Measurements from ENCODE around the gene TNNT3. TPM values are rescaled to one million over a fixed set of nuclear protein-coding genes. Genes with fewer than 3 reads are reported as not detected.
A peak's percentile ranks its signal among the peaks of the same experiment; 100 is the strongest.
"Not testable (repeated sequence)": the region's sequence is repeated elsewhere in the genome, so short reads cannot be mapped to it uniquely, and the experiment has no call there.

The TNNT3 gene
- total RNA-seq, 1 donor from 2014 or later = 0.40 TPM

- no peak for ATAC-seq
Observed at GRCh38 chr11:1935156-1936071, 15.9 kb downstream of the TNNT3 start.

GRCh38 chr11:1936072-1936780 lies 16.7 kb downstream of the TNNT3 start:
- no peak for ATAC-seq

GRCh38 chr11:1936781-1937615 lies 17.5 kb downstream of the TNNT3 start:
- ATAC-seq = no peak

- ATAC-seq = no peak
Observed at GRCh38 chr11:1937616-1938342, 18.3 kb downstream of the TNNT3 start.

- no peak for ATAC-seq
Observed at GRCh38 chr11:1938343-1939005, 19.0 kb downstream of the TNNT3 start.

GRCh38 chr11:1939006-1939625 lies 19.6 kb downstream of the TNNT3 start:
- ATAC-seq = no peak

- not testable (repeated sequence) for ATAC-seq
Observed at GRCh38 chr11:1939788-1940187, 20.3 kb downstream of the TNNT3 start.

GRCh38 chr11:1942558-1943260 lies 23.2 kb downstream of the TNNT3 start:
- no peak for ATAC-seq

GRCh38 chr11:1943576-1943975 lies 24.1 kb downstream of the TNNT3 start:
- no peak for ATAC-seq

GRCh38 chr11:1943977-1944376 lies 24.5 kb downstream of the TNNT3 start:
- ATAC-seq = no peak

- ATAC-seq = peak; percentile 75
Observed at GRCh38 chr11:1946812-1947484, 27.4 kb downstream of the TNNT3 start, which contains the start of gene MRPL23. Gene MRPL23 (plus strand): TSS chr11:1947332. CDS start chr11:1947363, 31 bp downstream.

GRCh38 chr11:1947592-1948237 lies 28.2 kb downstream of the TNNT3 start:
- ATAC-seq = peak; percentile 27

GRCh38 chr11:1948389-1948788 lies 28.9 kb downstream of the TNNT3 start:
- ATAC-seq = peak; percentile 30

GRCh38 chr11:1949302-1949701 lies 29.8 kb downstream of the TNNT3 start:
- no peak for ATAC-seq

GRCh38 chr11:1949922-1950321 lies 30.4 kb downstream of the TNNT3 start:
- ATAC-seq = peak; percentile 50

- ATAC-seq = no peak
Observed at GRCh38 chr11:1952806-1953482, 33.4 kb downstream of the TNNT3 start.

GRCh38 chr11:1953489-1954266 lies 34.2 kb downstream of the TNNT3 start:
- no peak for ATAC-seq

- no peak for ATAC-seq
Observed at GRCh38 chr11:1958367-1958766, 38.9 kb downstream of the TNNT3 start.

Data from esophagus mucosa (tissue), 1 donor.